Thoracic aorta (tissue), 2 donors: ENCODE measurements around the gene DCUN1D3. TPM values are rescaled to one million over a fixed set of nuclear protein-coding genes. Genes with fewer than 3 reads are reported as not detected.

Source experiments
- ATAC-seq: fragments of 150-250 bp; one replicate; pipeline ENCODE4 v1.8.0; 2017; ENCODE audit warnings: low read depth; ENCODE audit not compliant: insufficient number of reproducible peaks, low FRiP score
- DNase-seq: peaks from one replicate; pipeline ENCODE4 v3.0.0-alpha.2; 2020; ENCODE audit warnings: low spot score
- H3K27ac ChIP-seq, 2 donors: fragments of 200-600 bp; sonication (generic); 1 replicate in 1 of 2; 2 replicates in 1 of 2; pipeline ENCODE4 v1.5.1; 2016; ENCODE audit warnings: mild to moderate bottlenecking in 2 of 2, moderate library complexity in 2 of 2
- H3K27me3 ChIP-seq: fragments of 200-600 bp; sonication (generic); replicated peaks from 2 replicates; pipeline ENCODE4 v1.6.0; 2016; ENCODE audit warnings: mild to moderate bottlenecking; ENCODE audit not compliant: insufficient read depth
- H3K36me3 ChIP-seq: fragments of 200-600 bp; sonication (generic); one replicate; pipeline ENCODE4 v1.5.1; 2016
- H3K4me1 ChIP-seq, 2 donors: fragments of 200-600 bp; sonication (generic); 1 replicate in 1 of 2; 2 replicates in 1 of 2; pipeline versions ENCODE4 v1.5.1 to v1.6.0; 2016; ENCODE audit warnings: low read depth in 2 of 2, mild to moderate bottlenecking in 1 of 2; ENCODE audit not compliant: control insufficient read depth in 1 of 2
- H3K4me3 ChIP-seq: fragments of 200-600 bp; sonication (generic); 2 replicates; pipeline ENCODE4 v1.5.1; 2016; ENCODE audit warnings: mild to moderate bottlenecking
- H3K9me3 ChIP-seq: fragments of 200-600 bp; sonication (generic); 2 replicates; pipeline ENCODE4 v1.5.1; 2016
- total RNA-seq, 2 donors: library from RNA; depleted of rRNA; stranded (reverse); fragments of >200 nt; gene quantifications; one replicate each; pipeline versions ENCODE4 v1.1.0 to v1.2.3, GENCODE V29; 2016
- TF ChIP-seq, protein P1 (sequence below): fragments of 200-600 bp; sonication (generic); IDR thresholded peaks from one replicate; pipeline ENCODE4 v1.5.1; 2019; ENCODE audit warnings: antibody characterized with exemption

Gene DCUN1D3
- total RNA-seq, 2 donors from 2014 or later, result 25.3 to 28.0 TPM

DNA sequence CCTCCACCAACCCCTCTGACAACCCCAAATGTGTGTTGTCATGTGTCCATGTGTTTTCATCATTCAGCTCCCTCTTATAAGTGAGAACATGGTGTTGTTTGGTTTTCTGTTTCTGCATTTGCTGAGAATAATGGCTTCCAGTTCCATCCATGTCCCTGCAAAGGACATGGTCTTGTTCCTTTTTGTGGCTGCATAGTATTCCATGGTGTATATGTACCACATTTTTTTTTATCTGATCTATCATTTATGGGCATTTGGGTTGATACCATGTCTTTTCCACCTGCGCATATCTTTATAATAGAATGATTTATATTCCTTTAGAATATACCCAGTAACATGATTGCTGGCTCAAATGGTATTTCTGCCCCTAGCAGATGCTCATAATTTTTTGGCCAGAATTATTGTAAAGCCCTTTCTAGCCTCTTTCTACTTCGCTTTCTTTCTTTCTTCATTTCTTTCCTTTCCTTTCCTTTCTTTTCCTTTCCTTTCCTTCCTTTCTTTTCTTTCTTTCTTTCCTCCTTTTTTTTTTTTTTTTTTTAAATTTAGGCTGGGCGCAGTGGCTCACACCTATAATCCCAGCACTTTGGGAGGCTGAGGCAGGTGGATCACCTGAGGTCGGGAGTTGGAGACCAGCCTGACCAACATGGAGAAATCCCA lies 81.1 kb downstream of the DCUN1D3 start:
- no peak overlapping the region for H3K27ac ChIP-seq
- H3K9me3 ChIP-seq, result no peaks in the 10 kb centered on the region
- H3K36me3 ChIP-seq, result no peaks in the 10 kb centered on the region
- no peak overlapping the region for H3K4me3 ChIP-seq
- H3K27me3 ChIP-seq, result no peaks in the 10 kb centered on the region
- ATAC-seq (no peak), DNase-seq (no peak)
- H3K4me1 ChIP-seq, result no peaks in the 10 kb centered on the region
- TF ChIP-seq, protein P1, sequence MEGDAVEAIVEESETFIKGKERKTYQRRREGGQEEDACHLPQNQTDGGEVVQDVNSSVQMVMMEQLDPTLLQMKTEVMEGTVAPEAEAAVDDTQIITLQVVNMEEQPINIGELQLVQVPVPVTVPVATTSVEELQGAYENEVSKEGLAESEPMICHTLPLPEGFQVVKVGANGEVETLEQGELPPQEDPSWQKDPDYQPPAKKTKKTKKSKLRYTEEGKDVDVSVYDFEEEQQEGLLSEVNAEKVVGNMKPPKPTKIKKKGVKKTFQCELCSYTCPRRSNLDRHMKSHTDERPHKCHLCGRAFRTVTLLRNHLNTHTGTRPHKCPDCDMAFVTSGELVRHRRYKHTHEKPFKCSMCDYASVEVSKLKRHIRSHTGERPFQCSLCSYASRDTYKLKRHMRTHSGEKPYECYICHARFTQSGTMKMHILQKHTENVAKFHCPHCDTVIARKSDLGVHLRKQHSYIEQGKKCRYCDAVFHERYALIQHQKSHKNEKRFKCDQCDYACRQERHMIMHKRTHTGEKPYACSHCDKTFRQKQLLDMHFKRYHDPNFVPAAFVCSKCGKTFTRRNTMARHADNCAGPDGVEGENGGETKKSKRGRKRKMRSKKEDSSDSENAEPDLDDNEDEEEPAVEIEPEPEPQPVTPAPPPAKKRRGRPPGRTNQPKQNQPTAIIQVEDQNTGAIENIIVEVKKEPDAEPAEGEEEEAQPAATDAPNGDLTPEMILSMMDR, result no peak

DNA sequence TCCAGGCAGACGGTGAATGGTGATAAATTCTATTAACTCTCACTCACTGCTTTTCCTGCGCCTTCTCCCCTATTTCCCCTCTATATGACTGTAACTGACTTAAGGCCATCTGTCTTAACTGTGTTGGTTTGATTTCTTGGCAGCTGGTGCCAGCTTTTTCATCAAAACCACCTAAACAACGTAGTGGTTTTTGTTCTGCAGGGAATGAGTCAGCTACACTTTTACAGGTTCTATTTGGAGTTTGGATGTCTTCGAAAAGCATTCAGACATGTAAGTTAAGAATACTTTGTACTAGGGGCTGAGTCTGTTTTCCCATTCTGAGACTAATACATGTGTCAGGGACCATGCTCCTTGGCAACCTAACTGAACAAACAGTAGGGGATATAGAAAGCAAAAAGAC lies 85.4 kb downstream of the DCUN1D3 start:
- Histone ChIP-seq H3K27ac (no peak overlapping the region), H3K4me3 (no peak overlapping the region), H3K9me3 (no peaks in the 10 kb centered on the region), H3K27me3 (no peaks in the 10 kb centered on the region), H3K4me1 (no peaks in the 10 kb centered on the region), H3K36me3 (no peaks in the 10 kb centered on the region)
- no peak for ATAC-seq
- DNase-seq, result no peak
- TF ChIP-seq, protein P1, result no peak

DNA sequence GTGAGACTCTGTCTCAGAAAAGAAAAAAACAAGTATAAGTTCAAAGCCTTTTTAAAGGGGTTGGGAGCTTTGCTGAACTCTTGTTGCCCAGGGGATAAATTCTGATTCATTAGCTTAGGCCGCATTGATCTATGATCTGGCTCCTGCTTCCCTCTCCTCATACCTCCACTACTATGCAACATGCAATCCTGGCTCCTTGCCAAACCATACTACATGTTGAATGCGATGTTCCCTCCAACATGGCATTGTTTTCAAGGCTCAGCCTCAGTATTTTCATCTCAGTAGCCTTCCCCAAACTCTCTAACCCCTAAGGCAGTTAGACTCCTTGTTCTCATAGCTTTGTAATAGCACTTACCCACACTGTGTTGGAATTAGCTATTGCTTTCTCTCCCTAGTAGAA lies 87.6 kb downstream of the DCUN1D3 start:
- no peak overlapping the region for H3K27ac ChIP-seq
- no peaks in the 10 kb centered on the region for H3K4me1 ChIP-seq
- ATAC-seq (no peak), DNase-seq (no peak)
- no peaks in the 10 kb centered on the region for H3K27me3 ChIP-seq
- no peak overlapping the region for H3K4me3 ChIP-seq
- TF ChIP-seq, protein P1, result no peak
- no peaks in the 10 kb centered on the region for H3K36me3 ChIP-seq
- H3K9me3 ChIP-seq, result no peaks in the 10 kb centered on the region

DNA sequence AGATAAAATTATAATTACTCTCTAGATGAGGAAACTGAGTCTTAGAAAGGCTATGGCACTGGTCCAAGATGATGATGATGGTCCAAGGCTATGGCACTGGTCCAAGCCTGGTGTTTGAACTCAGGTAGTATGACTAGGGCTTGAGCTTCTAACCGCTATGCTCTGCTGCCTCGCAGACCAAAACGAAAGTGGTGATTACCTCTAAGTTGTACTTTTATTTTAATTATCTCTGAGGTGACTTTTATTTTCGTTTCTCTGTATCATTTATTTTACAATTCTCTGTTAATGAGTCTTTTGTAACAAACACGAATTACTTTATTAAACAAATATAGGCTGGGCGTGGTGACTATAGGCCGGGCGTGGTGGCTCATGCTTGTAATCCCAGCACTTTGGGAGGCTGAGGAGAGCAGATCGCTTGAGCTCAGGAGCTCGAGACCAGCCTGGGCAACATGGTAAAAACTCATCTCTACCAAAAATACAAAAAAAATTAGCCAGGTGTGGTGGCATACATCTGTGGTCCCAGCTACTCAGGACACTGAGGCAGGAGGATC lies 88.2 kb downstream of the DCUN1D3 start:
- Histone ChIP-seq H3K27ac (no peak overlapping the region), H3K36me3 (no peaks in the 10 kb centered on the region), H3K9me3 (no peaks in the 10 kb centered on the region), H3K4me1 (peaks cover 0 to 5% of the 10 kb centered on the region in 2 donors), H3K27me3 (no peaks in the 10 kb centered on the region), H3K4me3 (no peak overlapping the region)
- ATAC-seq (no peak), DNase-seq (no peak)
- TF ChIP-seq, protein P1, result no peak

DNA sequence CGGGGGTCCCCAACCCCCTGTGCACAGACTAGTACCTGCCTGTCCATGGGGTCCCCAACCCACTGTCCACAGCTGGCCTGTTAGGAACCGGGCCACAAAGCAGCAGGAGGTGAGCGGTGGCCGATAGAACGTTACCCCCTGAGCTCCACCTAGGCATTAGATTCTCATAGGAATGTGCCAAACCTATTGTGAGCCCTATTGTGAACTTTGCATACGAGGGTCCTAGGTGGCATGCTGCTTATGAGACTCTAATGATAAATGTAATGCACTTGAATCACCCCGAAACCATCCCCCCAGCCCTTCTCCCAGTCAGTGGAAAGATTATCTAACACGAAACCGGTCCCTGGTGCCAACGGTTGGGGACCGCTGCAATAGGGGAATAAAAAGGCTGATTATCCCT lies 92.3 kb downstream of the DCUN1D3 start:
- ATAC-seq (no peak), DNase-seq (no peak)
- peaks cover 9 to 13% of the 10 kb centered on the region in 2 donors for H3K4me1 ChIP-seq

More for the DNA sequence above, 92.3 kb downstream of the DCUN1D3 start:
- H3K36me3 ChIP-seq, result no peaks in the 10 kb centered on the region
- H3K9me3 ChIP-seq, result no peaks in the 10 kb centered on the region
- TF ChIP-seq, protein P1, result no peak
- H3K27me3 ChIP-seq, result no peaks in the 10 kb centered on the region
- no peak overlapping the region for H3K4me3 ChIP-seq
- no peak overlapping the region for H3K27ac ChIP-seq
